ACHN (cell line): ENCODE measurements around the gene KCNJ10.
"Not testable (repeated sequence)": the region's sequence is repeated elsewhere in the genome, so short reads cannot be mapped to it uniquely, and the experiment has no call there.

Experiments used
- DNase-seq: peaks from one replicate; pipeline ENCODE4 v3.0.0-alpha.2; 2015
- in situ Hi-C: cut with HindIII; loops from 2 replicates; pipeline ENCODE4 v1.10.0; 2017; ENCODE audit warnings: low sequenced_read_pairs, low pct_ligation_motif_present, low pct_unique_long_range_greater_than_20kb

Gene KCNJ10

DNA sequence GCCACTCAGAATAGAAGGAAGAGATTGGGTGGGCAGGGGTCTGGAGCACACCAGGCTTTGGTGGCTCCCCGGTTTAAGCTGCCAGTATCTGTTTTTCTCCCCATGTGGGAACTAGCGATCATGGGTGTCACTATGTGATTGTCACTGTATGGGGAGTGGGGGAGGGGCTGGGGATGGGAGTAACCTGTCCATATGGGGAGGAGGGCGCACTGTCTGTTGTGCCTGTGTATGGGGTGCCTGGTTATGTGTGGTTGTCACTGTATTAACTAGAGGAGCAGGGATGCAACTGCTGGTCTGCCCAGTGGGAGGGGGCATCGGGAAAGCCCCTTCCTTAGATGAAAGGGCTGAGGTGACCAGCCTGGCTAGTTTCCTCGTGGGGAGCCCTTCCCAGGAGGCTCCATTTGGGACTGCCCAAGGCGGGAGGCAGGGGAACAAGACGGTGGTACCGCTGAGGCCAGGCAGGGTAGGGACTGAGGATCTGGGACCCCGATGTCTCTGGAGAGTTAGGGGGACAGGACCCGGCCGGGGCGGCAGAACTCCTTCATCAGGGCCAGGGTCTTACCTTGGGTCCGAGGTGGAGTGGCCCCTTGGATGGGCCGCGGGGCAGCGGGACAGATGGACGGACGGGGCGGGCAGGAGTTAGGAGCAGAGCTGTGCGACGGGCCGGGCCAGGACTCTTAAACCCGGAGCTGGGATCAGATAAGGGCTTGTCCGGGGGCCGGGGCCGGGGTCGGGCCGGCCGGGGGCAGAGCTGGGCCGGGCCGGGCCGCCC lies at the start of gene KCNJ10:
Gene KCNJ10, minus strand, starts transcription at position 701 of the 772 bp plus-strand sequence. CDS start 27,628 bp downstream, outside the sequence.
- DNase-seq = no peak

DNA sequence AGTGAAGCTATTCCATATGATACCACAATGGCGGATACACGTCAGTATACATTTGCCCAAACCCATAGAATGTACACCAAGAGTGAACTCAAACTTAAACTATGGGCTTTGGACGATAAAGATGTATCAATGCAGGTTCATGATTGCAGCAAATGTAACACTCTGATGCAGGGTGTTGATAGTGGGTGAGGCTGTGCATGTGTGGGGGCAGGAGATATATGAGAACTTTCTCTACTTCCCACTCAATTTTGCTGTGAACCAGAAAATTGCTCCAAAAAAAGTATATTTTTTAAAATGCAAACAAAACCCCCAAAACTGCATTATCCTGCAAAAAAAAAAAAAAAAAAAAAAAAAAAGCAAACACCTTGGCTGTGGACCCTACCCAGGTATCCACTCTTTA lies 49.0 kb upstream of the KCNJ10 start:
- in situ Hi-C loops = no loop called here

More for the DNA sequence above, at the start of gene KCNJ10:
- in situ Hi-C loops = no loop called here

DNA sequence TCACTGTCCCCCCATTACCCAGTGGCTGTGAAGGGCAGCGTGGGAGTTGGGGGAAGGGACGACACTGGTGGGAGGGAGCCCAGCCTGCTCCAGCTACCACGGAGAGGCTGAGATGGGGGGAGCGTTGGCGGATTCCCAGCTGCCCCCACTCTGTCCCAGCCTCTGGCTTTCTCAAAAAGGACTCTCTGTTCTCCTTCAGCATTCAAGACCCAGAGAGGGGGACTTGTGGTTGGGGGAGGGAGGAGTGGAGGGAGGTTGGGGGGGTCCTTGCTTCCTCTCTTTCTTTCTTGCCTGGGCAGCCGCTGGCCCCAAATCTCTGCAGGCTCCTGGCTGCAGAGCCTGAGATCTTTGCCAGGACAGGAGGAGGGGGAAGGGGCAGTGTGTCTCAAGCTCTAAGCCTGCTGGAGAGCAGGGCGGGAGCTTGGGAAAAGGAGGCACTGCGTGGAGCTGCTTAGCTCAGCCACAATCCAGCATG lies 47.8 kb upstream of the KCNJ10 start:
- in situ Hi-C loops = no loop called here
- DNase-seq = no peak

More for the DNA sequence above, 49.0 kb upstream of the KCNJ10 start:
- DNase-seq = no peak

DNA sequence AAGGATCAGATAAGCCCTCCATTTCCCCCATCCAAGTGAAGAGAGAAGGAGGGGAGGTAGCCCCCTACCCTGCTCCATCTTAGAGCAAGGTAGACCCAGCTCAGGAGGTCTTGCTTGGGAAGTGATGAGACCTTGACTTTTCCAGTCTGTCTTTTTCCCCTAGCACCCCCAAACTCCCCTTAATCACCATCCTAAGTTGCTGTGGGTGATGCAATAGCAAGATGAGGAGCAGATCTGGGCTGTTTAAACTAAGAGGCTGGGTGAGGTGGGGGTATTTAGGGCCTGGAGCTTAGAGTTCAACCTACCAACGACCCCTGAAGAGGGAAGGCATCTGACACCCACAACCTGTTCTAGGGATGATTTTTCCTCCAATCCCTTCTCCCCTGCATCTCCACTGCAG lies 47.3 kb upstream of the KCNJ10 start:
- in situ Hi-C loops = no loop called here
- no peak for DNase-seq

DNA sequence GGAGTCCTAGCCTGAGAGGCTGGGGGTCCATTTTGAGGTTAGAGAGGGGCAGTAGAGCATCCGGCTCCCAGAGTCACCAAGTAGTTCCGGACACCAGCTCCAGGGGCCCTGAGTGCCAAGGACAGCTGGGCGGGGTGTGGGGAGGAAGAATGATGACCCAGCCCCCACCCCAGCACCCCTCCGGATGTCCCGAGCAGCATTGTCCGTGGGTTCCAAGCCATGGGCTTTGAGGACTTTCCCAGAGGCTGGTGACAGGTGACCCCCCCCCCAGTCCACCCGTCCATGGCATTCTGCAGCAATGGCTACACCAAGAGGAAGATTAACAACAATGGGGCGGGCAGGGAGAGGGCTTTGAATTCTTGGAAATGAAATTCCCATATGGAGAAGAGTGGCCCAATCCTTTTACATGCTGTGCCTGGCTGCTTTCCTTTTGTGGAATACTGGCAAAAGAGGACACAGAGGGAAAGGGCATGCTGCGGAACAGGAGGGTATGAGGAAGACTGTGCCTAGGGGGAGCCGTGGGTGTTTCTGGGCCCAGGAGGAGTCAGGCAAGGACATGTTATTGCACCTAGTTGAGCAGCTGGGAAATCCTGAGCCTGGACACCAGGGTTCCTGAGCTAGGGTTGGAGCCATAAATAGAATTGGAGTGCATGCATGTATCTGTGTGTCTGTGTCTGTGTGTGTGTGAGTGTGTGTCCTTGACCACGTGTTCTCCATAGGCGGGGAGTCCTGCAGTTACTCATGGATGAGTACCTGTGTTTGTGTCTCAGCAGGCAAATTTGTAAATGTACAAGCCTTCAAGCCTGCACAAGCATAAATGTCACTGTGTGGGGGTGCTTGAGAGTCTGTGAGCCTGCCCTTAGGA lies 46.6 kb upstream of the KCNJ10 start:
- in situ Hi-C loops = no loop called here

DNA sequence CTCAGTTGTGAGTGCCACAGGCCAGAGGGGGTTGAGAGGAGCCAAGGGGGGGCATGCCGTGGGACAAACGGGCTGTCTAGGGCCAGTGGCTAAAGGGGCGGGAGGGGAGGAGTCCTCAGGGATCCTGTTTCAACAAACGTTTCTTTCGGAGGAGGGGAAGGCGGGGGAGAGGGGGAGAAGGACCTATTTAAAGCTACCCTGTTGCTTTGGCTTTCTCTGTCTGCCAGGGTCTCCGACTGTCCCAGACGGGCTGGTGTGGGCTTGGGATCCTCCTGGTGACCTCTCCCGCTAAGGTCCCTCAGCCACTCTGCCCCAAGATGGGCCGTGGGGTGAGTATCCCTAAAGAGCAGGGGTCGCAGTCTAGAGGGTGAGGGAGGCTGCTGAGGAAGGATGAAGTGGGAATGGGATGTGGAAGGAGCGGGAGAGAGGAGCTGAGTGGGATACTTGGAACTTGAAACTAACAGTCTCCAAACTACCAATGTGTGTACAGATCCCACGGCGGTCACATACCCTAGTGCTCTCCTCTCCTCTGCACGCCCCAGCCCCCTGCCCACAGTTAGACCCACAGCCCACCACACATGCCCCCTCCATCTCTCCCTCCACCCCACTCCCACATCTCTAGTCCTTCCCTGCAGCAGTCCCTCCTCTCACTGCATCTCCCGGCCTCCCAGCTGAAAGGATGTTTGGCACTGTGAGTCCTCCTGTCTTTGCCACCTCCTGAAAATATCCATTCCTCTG lies 45.8 kb upstream of the KCNJ10 start, which contains the start of gene ATP1A2:
Gene ATP1A2, plus strand, starts transcription at position 215 of the 738 bp plus-strand sequence. Its CDS starts 103 bp downstream, at position 318.
- in situ Hi-C loops = no loop called here
- no peak for DNase-seq

More for the DNA sequence above, 46.6 kb upstream of the KCNJ10 start:
- DNase-seq = no peak

DNA sequence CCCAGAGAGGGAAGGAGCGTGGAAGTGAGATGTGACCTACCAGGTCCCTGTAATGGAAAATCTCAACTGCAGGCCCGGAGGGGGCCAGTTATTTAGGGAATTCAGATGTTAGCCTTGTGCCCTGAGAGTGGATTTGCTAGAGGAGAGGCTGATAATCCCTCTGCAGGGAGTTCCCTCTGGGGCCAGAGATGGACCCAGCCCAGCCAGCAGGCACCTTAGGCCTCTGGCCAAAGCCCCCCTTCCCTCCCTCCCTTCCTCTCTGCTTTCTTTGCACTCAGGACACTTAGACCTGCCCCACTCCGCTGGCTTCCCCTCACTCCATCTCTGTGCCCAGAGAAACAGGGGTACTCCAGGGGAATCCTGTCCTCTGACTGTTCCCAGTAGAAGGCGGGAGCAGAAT lies 44.1 kb upstream of the KCNJ10 start:
- in situ Hi-C loops = no loop called here

DNA sequence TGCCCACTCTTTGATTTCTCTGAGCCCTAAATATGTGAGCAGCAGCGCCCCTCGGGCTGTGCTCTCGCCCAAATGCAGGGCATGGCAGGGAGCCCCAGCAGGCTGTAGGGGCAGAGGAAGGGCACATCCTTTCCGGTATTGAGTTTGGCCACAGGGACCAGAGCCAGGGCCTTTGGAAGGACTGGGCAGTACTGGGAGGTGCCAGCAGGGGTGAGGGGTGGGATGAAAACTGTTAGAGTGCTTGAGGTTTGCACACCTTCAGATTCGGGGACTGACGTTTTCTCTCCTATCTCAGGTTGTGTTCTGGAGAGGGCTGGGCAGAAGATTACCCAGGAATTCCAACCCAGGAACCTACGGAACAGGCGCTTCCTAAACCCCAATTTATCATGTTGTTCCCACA lies 43.4 kb upstream of the KCNJ10 start:
- in situ Hi-C loops = no loop called here
- no peak for DNase-seq

More for the DNA sequence above, 44.1 kb upstream of the KCNJ10 start:
- no peak for DNase-seq

DNA sequence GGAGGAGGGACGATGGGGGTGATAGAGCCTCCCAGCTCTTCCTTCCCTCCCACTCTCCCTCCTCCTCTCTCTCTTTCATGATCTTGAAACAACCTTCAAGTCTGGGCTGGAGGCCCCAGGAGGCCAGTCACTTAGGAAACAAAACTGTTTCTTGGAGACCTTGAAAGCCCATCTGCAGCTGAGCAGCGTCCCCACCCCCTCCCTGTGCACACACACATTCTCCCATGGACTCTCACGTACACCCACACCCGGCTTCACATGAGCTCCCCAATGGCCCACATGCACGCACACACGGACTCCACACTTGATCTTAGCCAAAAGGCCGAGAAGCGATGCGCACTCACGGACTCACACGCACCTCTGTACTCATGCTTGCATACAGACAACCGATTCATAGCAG lies 42.4 kb upstream of the KCNJ10 start:
- in situ Hi-C loops = no loop called here

DNA sequence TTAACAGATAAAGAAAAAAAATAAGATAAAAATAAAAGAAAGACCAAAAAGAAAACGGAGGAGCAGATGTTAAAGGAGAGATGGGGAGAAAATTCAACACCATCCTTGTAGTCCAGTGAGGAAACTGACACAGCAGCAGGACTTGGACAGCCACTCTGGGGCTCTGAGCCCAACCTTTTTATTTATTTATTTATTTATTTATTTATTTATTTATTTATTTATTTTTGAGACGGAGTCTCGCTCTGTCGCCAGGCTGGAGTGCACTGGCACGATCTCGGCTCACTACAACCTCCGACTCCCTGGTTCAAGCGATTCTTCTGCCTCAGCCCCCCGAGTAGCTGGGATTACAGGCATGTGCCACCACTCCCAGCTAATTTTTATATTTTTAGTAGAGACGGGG lies 41.5 kb upstream of the KCNJ10 start:
- in situ Hi-C loops, DNase-seq: not testable (repeated sequence)

More for the DNA sequence above, 42.4 kb upstream of the KCNJ10 start:
- DNase-seq = no peak

DNA sequence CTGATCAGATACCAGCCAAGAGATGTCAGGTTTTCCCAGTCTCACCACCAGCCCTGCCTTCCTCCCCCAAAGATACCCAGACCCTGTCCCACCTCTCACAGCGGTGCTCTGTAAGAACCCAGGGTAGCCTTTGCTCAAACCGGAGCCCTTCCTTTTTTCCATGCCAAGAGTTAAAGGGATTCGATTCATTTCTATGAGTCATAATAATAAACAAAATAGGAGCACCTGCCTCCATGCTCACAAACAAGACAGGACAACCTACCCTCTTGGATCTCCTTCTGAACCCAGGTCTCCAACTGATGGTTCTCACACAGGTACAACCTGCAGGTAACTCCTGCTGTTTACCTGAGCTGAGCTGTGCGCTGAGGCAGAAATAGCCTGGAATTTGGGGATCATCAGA lies 39.7 kb upstream of the KCNJ10 start:
- in situ Hi-C loops = no loop called here
- DNase-seq = no peak

DNA sequence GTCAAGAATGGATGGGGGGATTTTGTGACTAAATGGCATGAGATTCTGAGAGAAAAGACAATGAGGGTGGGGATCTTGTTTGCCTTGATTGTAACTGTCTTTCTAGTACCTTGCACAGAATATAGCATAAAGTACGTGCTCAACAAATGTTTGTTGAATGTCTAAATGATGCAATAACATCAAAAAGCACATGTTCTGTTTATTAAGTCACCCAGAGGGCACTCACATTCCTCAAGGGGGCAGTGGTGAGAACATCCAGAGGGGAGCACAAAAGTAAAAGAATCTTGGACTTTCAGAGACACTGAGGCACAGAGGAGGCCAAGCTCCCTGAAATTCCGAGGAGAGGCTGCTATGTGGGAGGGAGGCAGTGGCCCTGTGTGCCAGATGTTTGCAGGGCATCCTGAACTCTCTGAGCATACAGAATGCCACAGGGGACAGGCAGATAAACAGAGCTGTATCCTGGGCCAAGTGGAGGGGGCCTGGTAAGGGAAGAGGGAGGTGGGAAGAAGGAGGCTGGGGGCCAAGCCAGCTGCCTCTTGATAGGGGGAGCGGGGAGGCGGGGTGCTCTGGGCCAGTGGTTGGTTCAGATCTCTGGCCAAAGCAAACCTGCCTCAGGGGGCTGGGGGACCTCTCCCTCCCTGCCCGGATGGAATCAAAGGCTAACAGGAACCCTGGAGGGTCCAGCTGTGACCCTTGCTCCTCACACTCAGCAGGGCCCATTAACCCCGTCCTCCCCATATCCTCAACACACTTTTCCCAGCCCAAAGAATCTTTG lies 39.1 kb upstream of the KCNJ10 start:
- peak; percentile 85 for DNase-seq
- in situ Hi-C loops = no loop called here

DNA sequence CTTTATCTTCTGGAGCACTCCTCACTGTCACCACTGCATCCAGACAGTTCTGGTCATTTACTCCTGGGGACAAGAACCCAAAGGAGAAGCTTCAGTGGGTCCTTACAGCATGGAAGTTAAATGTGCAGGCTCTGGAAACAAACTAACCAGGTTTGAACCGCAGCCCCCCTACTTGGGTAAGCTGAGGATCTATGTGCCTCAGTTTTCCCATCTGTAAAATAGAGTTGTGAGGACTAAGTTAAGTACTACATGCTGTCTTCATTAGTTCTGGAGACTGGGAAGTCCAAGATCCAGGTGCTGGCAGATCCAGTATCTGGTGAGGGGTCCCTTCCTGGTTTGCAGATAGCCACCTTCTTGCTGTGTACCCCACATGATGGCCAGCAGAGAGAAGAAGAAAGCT lies 37.6 kb upstream of the KCNJ10 start:
- in situ Hi-C loops = no loop called here
- no peak for DNase-seq

DNA sequence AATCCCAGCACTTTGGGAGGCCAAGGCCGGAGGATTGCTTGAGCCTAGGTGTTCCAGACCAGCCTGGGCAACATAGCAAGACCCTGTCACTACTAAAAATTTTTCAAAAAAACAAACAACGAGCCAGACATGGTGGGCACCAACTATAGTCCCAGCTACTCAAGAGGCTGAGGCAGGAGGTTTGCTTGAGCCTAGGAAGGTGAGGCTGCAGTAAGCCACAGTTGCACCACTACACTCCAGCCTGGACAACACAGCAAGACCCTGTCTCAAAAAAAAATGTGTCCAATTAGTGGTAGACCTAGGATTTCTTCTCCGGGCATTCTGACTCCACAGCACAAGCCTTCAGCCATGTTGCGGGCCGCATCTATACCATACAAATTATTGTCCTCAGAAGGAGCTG lies 35.2 kb upstream of the KCNJ10 start:
- no peak for DNase-seq
- in situ Hi-C loops = no loop called here

DNA sequence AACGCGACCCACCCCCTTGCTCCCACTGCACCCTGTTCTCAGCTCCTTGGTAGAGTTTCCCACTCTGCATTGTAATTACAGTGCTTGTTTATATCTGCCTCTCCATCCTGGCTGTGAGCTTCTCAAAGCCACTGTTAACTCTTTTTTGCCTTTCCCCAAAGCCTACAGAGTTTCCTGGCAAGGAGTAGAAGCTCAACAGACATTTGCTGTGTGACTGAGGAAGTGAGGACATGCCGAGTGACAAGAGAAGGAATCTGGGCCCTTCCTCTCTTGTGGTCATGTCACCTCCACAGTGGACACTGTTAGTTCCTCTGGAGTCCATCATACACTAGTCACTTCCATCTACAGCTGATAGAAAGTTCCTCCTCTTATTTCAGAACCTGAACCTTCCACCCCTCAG lies 34.5 kb upstream of the KCNJ10 start:
- in situ Hi-C loops = no loop called here

DNA sequence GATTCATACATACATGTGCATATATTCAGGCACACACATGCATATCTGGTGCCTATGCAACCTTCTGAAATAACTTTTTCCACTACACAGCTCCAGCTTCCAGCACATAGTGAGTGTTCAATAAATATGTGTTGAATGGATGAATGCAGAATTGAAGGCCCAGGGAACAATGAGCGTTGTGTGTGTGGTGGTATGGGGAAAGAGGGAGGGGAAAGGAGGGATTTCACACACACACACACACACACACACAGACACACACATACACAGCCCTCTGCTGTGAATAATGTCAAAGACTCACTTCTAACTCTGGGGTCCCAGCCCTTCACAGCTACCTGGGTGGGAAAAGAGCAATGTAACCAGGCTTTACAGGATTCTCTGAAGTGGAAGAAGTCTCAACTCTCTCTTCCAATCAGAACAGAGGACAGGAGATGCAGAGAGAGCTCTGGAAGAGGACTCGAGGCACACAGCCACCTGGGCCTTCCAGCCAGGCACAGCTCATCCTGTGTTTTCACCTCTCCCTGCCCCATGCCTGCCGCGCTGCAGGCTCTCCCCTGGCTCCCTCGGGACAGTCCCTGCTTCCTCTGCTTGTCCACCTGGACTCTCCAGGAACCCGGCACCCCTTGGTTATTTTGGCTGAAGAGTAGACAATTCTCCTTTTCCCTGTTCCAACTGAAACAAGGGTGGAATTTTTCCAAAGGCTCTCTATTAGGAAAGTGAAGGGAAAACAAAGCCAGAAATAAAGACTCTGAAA lies 33.9 kb upstream of the KCNJ10 start:
- in situ Hi-C loops = no loop called here
- no peak for DNase-seq

More for the DNA sequence above, 34.5 kb upstream of the KCNJ10 start:
- no peak for DNase-seq

DNA sequence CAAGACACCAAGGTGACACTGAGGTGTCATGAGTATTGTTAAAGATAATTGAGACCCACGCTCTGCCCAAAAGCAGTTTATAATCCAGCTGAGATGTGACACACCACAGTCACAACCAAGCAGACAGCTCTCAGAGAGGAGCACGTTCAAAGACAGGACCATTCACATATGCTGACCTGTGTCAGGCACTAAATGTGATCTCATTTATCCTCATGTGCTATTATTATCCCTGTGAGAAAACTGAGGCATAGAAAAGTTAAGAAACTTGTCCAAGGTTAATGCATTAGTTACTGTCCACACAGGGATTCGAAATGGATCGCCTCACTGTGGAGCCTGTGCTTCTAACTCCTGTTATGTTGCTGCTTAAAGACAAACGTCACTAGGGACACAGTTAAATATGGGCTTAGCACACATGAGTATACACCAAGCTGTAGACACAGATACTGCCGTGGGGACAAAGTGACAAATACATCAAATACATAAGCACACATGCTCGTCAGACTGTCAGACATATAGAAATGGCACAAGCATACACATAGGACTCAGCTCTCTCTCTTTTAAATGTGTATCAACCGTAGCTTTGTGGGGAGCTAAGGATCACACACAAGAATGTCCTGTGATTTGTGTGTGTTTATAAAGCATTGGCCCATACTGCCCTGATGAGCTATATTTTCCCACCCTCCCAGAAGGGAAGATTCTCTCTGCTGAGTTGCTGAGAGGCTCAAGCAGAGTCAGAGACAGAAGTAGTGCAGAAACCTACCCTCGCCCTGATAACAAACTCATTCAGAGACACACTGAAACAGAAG lies 32.0 kb upstream of the KCNJ10 start:
- in situ Hi-C loops = no loop called here

More for the DNA sequence above, 32.0 kb upstream of the KCNJ10 start:
- DNase-seq = no peak
